GM12872 (cell line): ENCODE data around the gene ARMC3.
A peak's percentile ranks its signal among the peaks of the same experiment; 100 is the strongest.

ENCODE experiments used
- TF ChIP-seq, protein P1 (sequence below): IDR thresholded peaks from 3 replicates; pipeline ENCODE4 v1.5.1; 2011; ENCODE audit warnings: low read depth, mild to moderate bottlenecking, low read length, moderate library complexity; ENCODE audit not compliant: insufficient read depth

ARMC3 gene

DNA sequence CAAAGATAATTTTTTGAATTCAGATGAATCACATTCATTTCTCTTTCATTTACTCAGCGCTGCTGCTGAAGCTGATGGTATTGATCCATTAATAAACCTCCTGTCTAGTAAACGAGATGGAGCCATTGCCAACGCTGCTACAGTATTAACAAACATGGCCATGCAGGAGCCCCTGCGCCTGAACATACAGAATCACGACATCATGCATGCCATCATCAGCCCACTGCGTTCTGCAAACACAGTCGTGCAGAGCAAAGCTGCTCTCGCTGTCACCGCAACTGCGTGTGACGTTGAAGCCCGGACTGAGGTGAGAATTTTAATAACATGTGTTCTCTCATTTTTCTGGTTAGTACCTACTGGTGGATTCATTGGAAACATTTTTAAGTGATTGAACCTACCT lies 70.2 kb downstream of the ARMC3 start:
- TF ChIP-seq, protein P1, sequence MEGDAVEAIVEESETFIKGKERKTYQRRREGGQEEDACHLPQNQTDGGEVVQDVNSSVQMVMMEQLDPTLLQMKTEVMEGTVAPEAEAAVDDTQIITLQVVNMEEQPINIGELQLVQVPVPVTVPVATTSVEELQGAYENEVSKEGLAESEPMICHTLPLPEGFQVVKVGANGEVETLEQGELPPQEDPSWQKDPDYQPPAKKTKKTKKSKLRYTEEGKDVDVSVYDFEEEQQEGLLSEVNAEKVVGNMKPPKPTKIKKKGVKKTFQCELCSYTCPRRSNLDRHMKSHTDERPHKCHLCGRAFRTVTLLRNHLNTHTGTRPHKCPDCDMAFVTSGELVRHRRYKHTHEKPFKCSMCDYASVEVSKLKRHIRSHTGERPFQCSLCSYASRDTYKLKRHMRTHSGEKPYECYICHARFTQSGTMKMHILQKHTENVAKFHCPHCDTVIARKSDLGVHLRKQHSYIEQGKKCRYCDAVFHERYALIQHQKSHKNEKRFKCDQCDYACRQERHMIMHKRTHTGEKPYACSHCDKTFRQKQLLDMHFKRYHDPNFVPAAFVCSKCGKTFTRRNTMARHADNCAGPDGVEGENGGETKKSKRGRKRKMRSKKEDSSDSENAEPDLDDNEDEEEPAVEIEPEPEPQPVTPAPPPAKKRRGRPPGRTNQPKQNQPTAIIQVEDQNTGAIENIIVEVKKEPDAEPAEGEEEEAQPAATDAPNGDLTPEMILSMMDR: no peak

DNA sequence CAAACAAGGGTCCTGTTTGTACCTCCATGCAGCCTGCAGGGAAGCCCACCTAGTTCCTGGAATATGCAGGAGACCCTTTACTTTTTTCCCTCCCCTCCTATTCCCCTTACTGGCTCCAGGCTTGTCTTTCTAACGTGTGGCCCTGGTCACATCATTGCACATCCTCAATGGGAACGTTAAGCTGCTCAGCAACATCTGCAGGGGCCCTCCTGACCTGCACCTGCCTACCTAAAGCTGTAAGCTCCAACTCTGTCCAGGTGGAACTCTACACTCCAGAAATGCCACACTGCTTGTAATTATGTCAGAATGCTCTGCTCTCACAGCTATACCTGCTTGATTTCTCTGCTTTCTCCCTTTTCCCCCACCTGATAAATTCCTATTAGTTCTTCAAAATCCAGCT lies 72.1 kb downstream of the ARMC3 start:
- TF ChIP-seq, protein P1: peak; percentile 29; the same call in 1 of the 3 replicates

DNA sequence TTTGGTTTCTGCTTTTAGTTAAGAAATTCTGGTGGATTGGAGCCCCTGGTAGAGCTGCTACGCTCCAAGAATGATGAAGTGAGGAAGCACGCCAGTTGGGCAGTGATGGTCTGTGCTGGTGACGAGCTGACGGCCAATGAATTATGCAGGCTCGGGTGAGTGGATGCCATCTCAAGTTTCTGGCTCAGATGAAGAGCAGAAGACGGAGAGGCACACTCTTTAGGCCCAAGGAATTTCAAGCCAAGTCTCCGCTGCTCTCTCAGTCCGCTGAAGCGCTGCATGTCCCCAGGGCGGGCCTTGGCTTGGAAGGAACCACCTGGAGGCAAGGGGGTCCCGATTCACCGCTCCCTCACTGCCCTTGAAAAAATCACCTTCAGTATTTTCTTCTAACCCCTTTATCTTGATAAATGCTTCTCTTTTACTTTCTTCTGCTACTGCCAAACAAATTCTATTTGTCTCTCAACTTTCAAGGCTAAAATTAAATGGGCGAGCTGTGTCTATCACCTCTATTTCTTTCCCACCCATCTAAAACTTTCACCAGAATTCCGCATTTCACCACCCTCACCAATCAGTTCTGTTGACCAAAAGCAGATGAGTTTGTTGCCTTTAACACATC lies 74.2 kb downstream of the ARMC3 start:
- TF ChIP-seq, protein P1: no peak

DNA sequence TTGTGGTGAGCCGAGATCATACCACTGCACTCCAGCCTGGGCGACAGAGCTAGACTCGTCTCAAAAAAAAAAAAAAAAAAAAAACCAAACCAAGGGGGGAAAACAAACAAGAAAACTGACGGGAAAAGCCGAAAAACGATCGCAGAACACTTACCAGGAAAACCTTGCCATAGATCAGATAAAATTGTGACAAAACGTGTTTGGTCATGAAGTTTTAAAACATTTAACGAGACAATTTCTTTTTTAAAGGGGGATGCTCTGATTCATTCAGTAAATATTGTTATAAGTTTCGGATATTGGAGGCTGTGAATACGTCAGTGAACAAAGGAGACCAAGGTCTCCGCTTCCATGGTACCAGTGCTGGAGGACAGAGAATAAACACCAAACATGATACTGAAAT lies 77.3 kb downstream of the ARMC3 start:
- TF ChIP-seq, protein P1: no peak

DNA sequence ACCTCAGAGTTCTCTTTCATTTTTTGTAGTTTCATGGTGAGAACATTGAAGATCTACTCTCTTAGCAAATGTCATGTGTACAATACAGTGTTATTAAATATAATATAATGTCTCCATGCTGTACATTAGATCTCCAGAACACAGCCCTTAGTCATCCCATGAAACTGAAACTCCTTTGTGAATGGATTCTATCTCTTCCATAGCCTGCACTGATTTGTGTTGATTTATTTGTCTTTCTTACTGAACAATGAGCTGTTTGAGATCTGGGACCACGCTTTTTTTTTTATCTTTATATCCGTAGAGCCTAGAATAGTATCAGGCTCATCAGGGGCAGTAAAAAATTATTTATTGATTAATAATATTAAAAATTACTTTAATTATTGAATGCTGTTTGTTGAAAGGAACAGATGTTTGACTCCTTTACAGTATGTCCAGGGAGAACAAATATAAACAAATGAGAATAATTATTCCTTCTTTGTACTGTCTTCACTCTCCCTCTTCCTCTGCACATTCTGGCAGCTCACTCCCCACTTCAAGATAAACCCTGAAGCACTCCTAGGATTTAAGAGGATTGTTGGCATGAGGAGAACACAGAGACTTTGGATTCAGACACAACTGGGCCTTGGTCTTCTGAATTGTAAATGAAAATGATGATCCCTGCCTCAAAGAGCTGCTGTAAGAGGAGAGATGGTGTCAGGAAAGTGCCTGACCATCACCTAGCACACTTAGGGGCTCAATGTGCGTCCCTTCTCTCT lies 85.9 kb downstream of the ARMC3 start:
- TF ChIP-seq, protein P1: no peak

DNA sequence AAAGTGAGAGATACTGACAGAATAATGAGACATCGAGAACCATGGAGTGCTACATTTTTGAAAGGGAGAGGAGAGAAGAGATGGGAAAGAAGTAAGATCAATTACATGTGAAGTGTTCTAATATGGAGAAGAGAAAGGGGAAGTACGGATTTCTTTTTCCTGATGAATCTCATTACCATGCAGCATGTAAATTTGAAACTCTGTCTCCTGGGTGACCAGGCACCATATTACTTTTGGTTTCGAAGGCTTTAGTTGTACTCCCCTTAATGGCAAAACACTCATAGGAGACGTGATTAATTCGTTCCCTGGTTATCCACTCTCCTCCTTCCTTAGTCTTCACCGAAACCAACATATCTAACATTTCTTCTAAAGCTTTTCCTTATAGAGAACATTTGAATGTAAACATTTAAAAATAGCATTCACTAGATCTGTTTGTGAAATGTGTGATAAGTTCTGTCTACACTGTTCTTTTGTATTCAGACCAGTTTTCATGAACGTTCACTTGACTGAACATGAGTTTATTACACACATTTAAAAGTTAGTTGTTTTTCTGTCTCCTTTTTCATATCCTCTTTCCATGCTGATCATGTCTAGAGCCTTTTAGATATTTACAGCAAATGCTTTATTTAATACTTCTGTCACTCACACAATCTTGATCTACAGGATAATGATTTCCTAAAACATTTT lies 87.3 kb downstream of the ARMC3 start:
- TF ChIP-seq, protein P1: no peak

DNA sequence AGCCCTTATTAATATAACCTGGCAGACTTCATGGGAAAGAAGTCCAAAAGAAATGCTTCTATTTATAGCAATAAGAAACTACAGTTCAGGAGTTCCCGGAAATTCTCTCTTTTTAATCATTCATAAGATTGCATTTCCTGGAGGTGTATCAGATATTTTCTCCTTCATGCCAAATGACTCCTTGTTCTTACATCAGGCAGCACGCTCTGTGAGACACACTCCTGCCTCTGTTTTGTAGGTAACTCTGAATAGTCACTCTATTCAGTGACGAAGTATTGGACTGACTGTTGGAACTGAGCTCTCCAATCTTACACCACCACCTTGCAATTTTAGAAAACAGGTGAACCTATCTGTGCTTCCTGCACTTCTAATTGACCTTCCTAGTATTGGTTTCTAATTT lies 88.8 kb downstream of the ARMC3 start:
- TF ChIP-seq, protein P1: no peak
